ENCODE results near the gene PIP5K1B.

The PIP5K1B gene

GRCh38 chr9:68955330-68955729 is 250.3 kb downstream of the PIP5K1B start:
- Histone ChIP-seq H4K20me1 (ENCODE audit: control insufficient read depth, insufficient read depth, low read depth, low read length) (no peaks in the 10 kb centered on the region), H3K27ac (ENCODE audit: low read depth, low read length) (peak overlapping the region; percentile 76), H3K36me3 (ENCODE audit: control insufficient read depth, low read length) (no peaks in the 10 kb centered on the region), H3K4me3 (ENCODE audit: low read length) (peak overlapping the region; percentile 44), H3K9me3 (ENCODE audit: control insufficient read depth, insufficient read depth, low read length) (no peaks in the 10 kb centered on the region), H3K9me2 (replicated peaks; ENCODE audit: control insufficient read depth, low read length) (no peaks in the 10 kb centered on the region), H3F3A (ENCODE audit: control insufficient read depth, insufficient read depth) (no peaks in the 10 kb centered on the region), H3K4me1 (ENCODE audit: control insufficient read depth, low read length) (peaks cover 71% of the 10 kb centered on the region), H3K4me2 (ENCODE audit: low read length) (peak overlapping the region; percentile 77), H3K79me2 (ENCODE audit: control insufficient read depth, low read length) (no peaks in the 10 kb centered on the region), H3K27me3 (ENCODE audit: control insufficient read depth, low read length) (no peaks in the 10 kb centered on the region)
- TF ChIP-seq EZH2phosphoT487 (IDR thresholded peaks at IDR 0.05; ENCODE audit: borderline replicate concordance, low read length) (no peak), CTCF (IDR thresholded peaks at IDR 0.05; ENCODE audit: low read depth, low read length, poor library complexity, severe bottlenecking) (no peak)

GRCh38 chr9:68957479-68957878 is 252.4 kb downstream of the PIP5K1B start:
- no peak overlapping the region for H3K27ac ChIP-seq (ENCODE audit: low read depth, low read length)
- no peak overlapping the region for H3K4me3 ChIP-seq (ENCODE audit: low read length)
- H3K4me1 ChIP-seq (ENCODE audit: control insufficient read depth, low read length), result peaks cover 50% of the 10 kb centered on the region
- H3F3A ChIP-seq (ENCODE audit: control insufficient read depth, insufficient read depth), result no peaks in the 10 kb centered on the region
- no peaks in the 10 kb centered on the region for H3K9me2 ChIP-seq (replicated peaks; ENCODE audit: control insufficient read depth, low read length)
- no peaks in the 10 kb centered on the region for H3K9me3 ChIP-seq (ENCODE audit: control insufficient read depth, insufficient read depth, low read length)
- H4K20me1 ChIP-seq (ENCODE audit: control insufficient read depth, insufficient read depth, low read depth, low read length), result no peaks in the 10 kb centered on the region
- no peak for TF ChIP-seq CTCF (IDR thresholded peaks at IDR 0.05; ENCODE audit: low read depth, low read length, poor library complexity, severe bottlenecking)
- no peak for TF ChIP-seq EZH2phosphoT487 (IDR thresholded peaks at IDR 0.05; ENCODE audit: borderline replicate concordance, low read length)
- H3K79me2 ChIP-seq (ENCODE audit: control insufficient read depth, low read length), result no peaks in the 10 kb centered on the region
- H3K27me3 ChIP-seq (ENCODE audit: control insufficient read depth, low read length), result no peaks in the 10 kb centered on the region
- no peak overlapping the region for H3K4me2 ChIP-seq (ENCODE audit: low read length)
- no peaks in the 10 kb centered on the region for H3K36me3 ChIP-seq (ENCODE audit: control insufficient read depth, low read length)

GRCh38 chr9:68961587-68961986 is 256.5 kb downstream of the PIP5K1B start:
- TF ChIP-seq CTCF (IDR thresholded peaks at IDR 0.05; ENCODE audit: low read depth, low read length, poor library complexity, severe bottlenecking) (no peak), EZH2phosphoT487 (IDR thresholded peaks at IDR 0.05; ENCODE audit: borderline replicate concordance, low read length) (no peak)
- Histone ChIP-seq H3K27me3 (ENCODE audit: control insufficient read depth, low read length) (no peaks in the 10 kb centered on the region), H3K79me2 (ENCODE audit: control insufficient read depth, low read length) (no peaks in the 10 kb centered on the region), H3K27ac (ENCODE audit: low read depth, low read length) (no peak overlapping the region), H3F3A (ENCODE audit: control insufficient read depth, insufficient read depth) (no peaks in the 10 kb centered on the region), H3K36me3 (ENCODE audit: control insufficient read depth, low read length) (no peaks in the 10 kb centered on the region), H3K4me3 (ENCODE audit: low read length) (no peak overlapping the region), H3K4me2 (ENCODE audit: low read length) (no peak overlapping the region), H3K9me3 (ENCODE audit: control insufficient read depth, insufficient read depth, low read length) (no peaks in the 10 kb centered on the region), H3K4me1 (ENCODE audit: control insufficient read depth, low read length) (peaks cover 11% of the 10 kb centered on the region), H3K9me2 (replicated peaks; ENCODE audit: control insufficient read depth, low read length) (no peaks in the 10 kb centered on the region), H4K20me1 (ENCODE audit: control insufficient read depth, insufficient read depth, low read depth, low read length) (no peaks in the 10 kb centered on the region)

- Histone ChIP-seq H3K27me3 (ENCODE audit: control insufficient read depth, low read length) (no peaks in the 10 kb centered on the region), H3K79me2 (ENCODE audit: control insufficient read depth, low read length) (no peaks in the 10 kb centered on the region), H3K4me2 (ENCODE audit: low read length) (no peak overlapping the region), H3K9me2 (replicated peaks; ENCODE audit: control insufficient read depth, low read length) (no peaks in the 10 kb centered on the region), H3F3A (ENCODE audit: control insufficient read depth, insufficient read depth) (no peaks in the 10 kb centered on the region), H3K4me3 (ENCODE audit: low read length) (no peak overlapping the region), H3K4me1 (ENCODE audit: control insufficient read depth, low read length) (peaks cover 5% of the 10 kb centered on the region), H3K27ac (ENCODE audit: low read depth, low read length) (no peak overlapping the region), H4K20me1 (ENCODE audit: control insufficient read depth, insufficient read depth, low read depth, low read length) (no peaks in the 10 kb centered on the region), H3K9me3 (ENCODE audit: control insufficient read depth, insufficient read depth, low read length) (no peaks in the 10 kb centered on the region), H3K36me3 (ENCODE audit: control insufficient read depth, low read length) (no peaks in the 10 kb centered on the region)
- TF ChIP-seq EZH2phosphoT487 (IDR thresholded peaks at IDR 0.05; ENCODE audit: borderline replicate concordance, low read length) (no peak), CTCF (IDR thresholded peaks at IDR 0.05; ENCODE audit: low read depth, low read length, poor library complexity, severe bottlenecking) (no peak)
Measured at GRCh38 chr9:68963416-68963815, 258.4 kb downstream of the PIP5K1B start.
